Neural progenitor cell (in vitro differentiated cells): Measurements from ENCODE around the gene SERPINB6. TPM values are rescaled to one million over a fixed set of nuclear protein-coding genes. Genes with fewer than 3 reads are reported as not detected.

Experiments used
- DNase-seq: peaks from one replicate; pipeline ENCODE4 v3.0.0-alpha.2; 2016; ENCODE audit warnings: low spot score
- H2AFZ ChIP-seq: fragments of 200-600 bp; sonication (generic); replicated peaks from 2 replicates; pipeline ENCODE4 v1.6.1; 2016; ENCODE audit warnings: antibody characterized with exemption
- H3F3A ChIP-seq: fragments of 200-600 bp; sonication (generic); 2 replicates; pipeline ENCODE4 v1.6.1; 2016; ENCODE audit warnings: antibody characterized with exemption, low read depth
- H3K27ac ChIP-seq: fragments of 200-600 bp; sonication (generic); 2 replicates; pipeline ENCODE4 v1.5.1; 2016; ENCODE audit warnings: mild to moderate bottlenecking
- H3K27me3 ChIP-seq: fragments of 200-600 bp; sonication (generic); 2 replicates; pipeline ENCODE4 v1.6.1; 2016; ENCODE audit warnings: mild to moderate bottlenecking, moderate library complexity
- H3K36me3 ChIP-seq: fragments of 200-600 bp; sonication (generic); 2 replicates; pipeline ENCODE4 v1.5.1; 2016
- H3K4me1 ChIP-seq: fragments of 200-600 bp; sonication (generic); 2 replicates; pipeline ENCODE4 v1.6.1; 2016; ENCODE audit warnings: mixed run types
- H3K4me2 ChIP-seq: fragments of 200-600 bp; sonication (generic); 2 replicates; pipeline ENCODE4 v1.6.1; 2016
- H3K4me3 ChIP-seq: fragments of 200-600 bp; sonication (generic); 2 replicates; pipeline ENCODE4 v1.5.1; 2016
- H3K79me2 ChIP-seq: fragments of 200-600 bp; sonication (generic); 2 replicates; pipeline ENCODE4 v1.6.1; 2016; ENCODE audit warnings: low read depth
- H3K9ac ChIP-seq: fragments of 200-600 bp; sonication (generic); 2 replicates; pipeline ENCODE4 v1.6.1; 2016
- H3K9me3 ChIP-seq: fragments of 200-600 bp; sonication (generic); 2 replicates; pipeline ENCODE4 v1.5.1; 2016; ENCODE audit warnings: low read depth
- H4K20me1 ChIP-seq: fragments of 200-600 bp; sonication (generic); 2 replicates; pipeline ENCODE4 v1.6.1; 2016; ENCODE audit warnings: low read depth
- H3K27ac Mint-ChIP-seq: 3 replicates; pipeline ENCODE4 v1.8.0; 2021; ENCODE audit warnings: mixed read lengths
- H3K27me3 Mint-ChIP-seq: 2 replicates; pipeline ENCODE4 v1.8.0; 2022; ENCODE audit warnings: low read depth, mild to moderate bottlenecking, inconsistent platforms, moderate library complexity, mixed read lengths; ENCODE audit not compliant: insufficient read depth
- H3K36me3 Mint-ChIP-seq: 3 replicates; pipeline ENCODE4 v1.8.0; 2021; ENCODE audit warnings: mixed read lengths
- H3K4me1 Mint-ChIP-seq: 3 replicates; pipeline ENCODE4 v1.8.0; 2021; ENCODE audit warnings: mixed read lengths
- H3K4me3 Mint-ChIP-seq: 3 replicates; pipeline ENCODE4 v1.8.0; 2021; ENCODE audit warnings: mild to moderate bottlenecking, moderate library complexity, mixed read lengths
- H3K9me3 Mint-ChIP-seq: 3 replicates; pipeline ENCODE4 v1.8.0; 2020; ENCODE audit warnings: mixed read lengths
- EZH2 ChIP-seq: fragments of 200-600 bp; sonication (generic); IDR thresholded peaks from 2 replicates; pipeline ENCODE4 v1.6.1; 2017; ENCODE audit warnings: antibody characterized with exemption, mild to moderate bottlenecking, moderate library complexity
- EZH2phosphoT487 ChIP-seq: fragments of 200-600 bp; sonication (generic); IDR thresholded peaks from 2 replicates; pipeline ENCODE4 v1.6.1; 2017; ENCODE audit warnings: antibody characterized with exemption
- total RNA-seq: library from RNA; depleted of rRNA; stranded (reverse); fragments of >200 nt; gene quantifications from 2 replicates; pipeline ENCODE4 v1.2.3, GENCODE V29; 2015; ENCODE audit warnings: low replicate concordance
- TF ChIP-seq, protein P1 (sequence below): fragments of 200-600 bp; sonication (generic); IDR thresholded peaks from 2 replicates; pipeline ENCODE4 v1.5.1; 2017; ENCODE audit warnings: antibody characterized with exemption, mild to moderate bottlenecking

SERPINB6 gene
- total RNA-seq, 1 donor from 2014 or later, result 13.3 TPM

GRCh38 chr6:3013901-3014674, 42.7 kb upstream of the SERPINB6 start:
- no peak overlapping the region for H3K27ac Mint-ChIP-seq
- Histone ChIP-seq H3K27ac (no peak overlapping the region), H3K4me2 (no peak overlapping the region), H3K27me3 (no peaks in the 10 kb centered on the region), H3F3A (no peaks in the 10 kb centered on the region), H3K9ac (no peak overlapping the region), H2AFZ (no peak overlapping the region), H3K9me3 (peaks cover 7% of the 10 kb centered on the region), H3K36me3 (peaks cover 12% of the 10 kb centered on the region), H3K4me1 (peaks cover 8% of the 10 kb centered on the region), H3K4me3 (no peak overlapping the region), H4K20me1 (no peaks in the 10 kb centered on the region), H3K79me2 (no peaks in the 10 kb centered on the region)
- peaks cover 9% of the 10 kb centered on the region for H3K4me1 Mint-ChIP-seq
- H3K9me3 Mint-ChIP-seq, result peaks cover 37% of the 10 kb centered on the region
- peaks cover 68% of the 10 kb centered on the region for H3K36me3 Mint-ChIP-seq
- TF ChIP-seq EZH2phosphoT487 (no peak), EZH2 (no peak)
- TF ChIP-seq, protein P1, sequence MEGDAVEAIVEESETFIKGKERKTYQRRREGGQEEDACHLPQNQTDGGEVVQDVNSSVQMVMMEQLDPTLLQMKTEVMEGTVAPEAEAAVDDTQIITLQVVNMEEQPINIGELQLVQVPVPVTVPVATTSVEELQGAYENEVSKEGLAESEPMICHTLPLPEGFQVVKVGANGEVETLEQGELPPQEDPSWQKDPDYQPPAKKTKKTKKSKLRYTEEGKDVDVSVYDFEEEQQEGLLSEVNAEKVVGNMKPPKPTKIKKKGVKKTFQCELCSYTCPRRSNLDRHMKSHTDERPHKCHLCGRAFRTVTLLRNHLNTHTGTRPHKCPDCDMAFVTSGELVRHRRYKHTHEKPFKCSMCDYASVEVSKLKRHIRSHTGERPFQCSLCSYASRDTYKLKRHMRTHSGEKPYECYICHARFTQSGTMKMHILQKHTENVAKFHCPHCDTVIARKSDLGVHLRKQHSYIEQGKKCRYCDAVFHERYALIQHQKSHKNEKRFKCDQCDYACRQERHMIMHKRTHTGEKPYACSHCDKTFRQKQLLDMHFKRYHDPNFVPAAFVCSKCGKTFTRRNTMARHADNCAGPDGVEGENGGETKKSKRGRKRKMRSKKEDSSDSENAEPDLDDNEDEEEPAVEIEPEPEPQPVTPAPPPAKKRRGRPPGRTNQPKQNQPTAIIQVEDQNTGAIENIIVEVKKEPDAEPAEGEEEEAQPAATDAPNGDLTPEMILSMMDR, result no peak
- no peaks in the 10 kb centered on the region for H3K27me3 Mint-ChIP-seq
- DNase-seq, result no peak
- no peak overlapping the region for H3K4me3 Mint-ChIP-seq

DNA sequence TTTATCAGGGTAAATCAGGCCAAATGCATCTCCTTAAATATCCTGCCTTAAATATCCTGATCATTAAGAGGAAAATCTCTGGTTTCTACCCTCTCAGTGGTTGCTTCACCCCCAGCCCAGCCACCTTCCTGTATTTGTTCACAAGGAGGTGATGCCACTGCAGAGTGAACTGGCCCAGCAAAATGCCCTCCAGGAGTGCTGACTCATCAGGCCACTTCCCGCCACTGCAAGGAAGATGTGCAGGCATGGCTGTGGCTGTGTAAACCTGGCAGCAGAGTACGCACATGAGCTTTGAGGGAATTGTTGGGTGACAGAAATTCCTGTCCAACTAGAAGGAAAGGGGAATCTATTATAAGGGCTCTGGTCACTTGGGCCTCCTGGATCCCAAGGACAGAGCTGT, 42.1 kb upstream of the SERPINB6 start:
- H3K4me1 ChIP-seq, result peaks cover 8% of the 10 kb centered on the region
- H3K9ac ChIP-seq, result no peak overlapping the region
- no peak overlapping the region for H2AFZ ChIP-seq
- Mint-ChIP-seq H3K9me3 (peaks cover 37% of the 10 kb centered on the region), H3K36me3 (peaks cover 73% of the 10 kb centered on the region), H3K4me1 (peaks cover 14% of the 10 kb centered on the region), H3K27ac (no peak overlapping the region), H3K4me3 (no peak overlapping the region), H3K27me3 (no peaks in the 10 kb centered on the region)
- H4K20me1 ChIP-seq, result no peaks in the 10 kb centered on the region
- TF ChIP-seq EZH2 (no peak), EZH2phosphoT487 (no peak)
- TF ChIP-seq, protein P1, result no peak
- H3K4me2 ChIP-seq, result no peak overlapping the region
- no peaks in the 10 kb centered on the region for H3K79me2 ChIP-seq
- no peak overlapping the region for H3K27ac ChIP-seq
- H3F3A ChIP-seq, result peaks cover 4% of the 10 kb centered on the region
- H3K27me3 ChIP-seq, result no peaks in the 10 kb centered on the region
- H3K4me3 ChIP-seq, result no peak overlapping the region
- DNase-seq, result no peak
- H3K9me3 ChIP-seq, result peaks cover 7% of the 10 kb centered on the region
- H3K36me3 ChIP-seq, result peaks cover 12% of the 10 kb centered on the region

DNA sequence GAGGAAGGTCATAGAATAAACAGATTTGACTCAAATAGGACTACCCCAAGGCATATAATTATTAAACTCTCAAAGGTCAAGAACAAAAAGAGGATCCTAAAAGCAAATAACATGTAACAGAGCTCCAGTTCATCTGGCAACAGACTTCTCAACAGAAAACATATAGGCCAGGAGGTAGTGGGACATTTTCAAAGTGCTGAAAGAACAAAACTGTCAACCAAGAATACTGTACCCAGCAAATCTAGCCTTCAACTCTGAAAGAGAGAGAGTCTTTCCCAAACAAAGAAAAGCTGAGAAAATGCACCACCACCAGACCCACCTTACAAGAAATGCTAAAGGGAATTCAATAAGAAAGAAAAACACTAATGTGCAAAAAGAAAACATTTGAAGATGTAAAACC, 40.2 kb upstream of the SERPINB6 start:
- TF ChIP-seq EZH2phosphoT487, result no peak
- DNase-seq, result no peak
- H3K36me3 ChIP-seq, result peaks cover 12% of the 10 kb centered on the region
- peaks cover 17% of the 10 kb centered on the region for H3K4me1 Mint-ChIP-seq
- no peak overlapping the region for H3K4me3 ChIP-seq
- H3K9me3 Mint-ChIP-seq, result peaks cover 37% of the 10 kb centered on the region
- H4K20me1 ChIP-seq, result no peaks in the 10 kb centered on the region
- H3F3A ChIP-seq, result peaks cover 10% of the 10 kb centered on the region
- H3K4me3 Mint-ChIP-seq, result no peak overlapping the region
- H3K4me2 ChIP-seq, result no peak overlapping the region
- no peaks in the 10 kb centered on the region for H3K27me3 ChIP-seq
- H3K4me1 ChIP-seq, result peaks cover 14% of the 10 kb centered on the region
- no peaks in the 10 kb centered on the region for H3K79me2 ChIP-seq
- H2AFZ ChIP-seq, result no peak overlapping the region
- H3K27me3 Mint-ChIP-seq, result no peaks in the 10 kb centered on the region
- peaks cover 7% of the 10 kb centered on the region for H3K9me3 ChIP-seq
- no peak overlapping the region for H3K9ac ChIP-seq
- H3K27ac Mint-ChIP-seq, result no peak overlapping the region
- peaks cover 77% of the 10 kb centered on the region for H3K36me3 Mint-ChIP-seq
- no peak overlapping the region for H3K27ac ChIP-seq

- no peak overlapping the region for H3K9ac ChIP-seq
- H3K27ac ChIP-seq, result no peak overlapping the region
- no peak overlapping the region for H3K4me2 ChIP-seq
- peaks cover 7% of the 10 kb centered on the region for H3K9me3 ChIP-seq
- no peak for DNase-seq
- H3K36me3 ChIP-seq, result peaks cover 12% of the 10 kb centered on the region
- H3K27me3 Mint-ChIP-seq, result no peaks in the 10 kb centered on the region
- peaks cover 79% of the 10 kb centered on the region for H3K36me3 Mint-ChIP-seq
- H3K27ac Mint-ChIP-seq, result no peak overlapping the region
- H3K27me3 ChIP-seq, result no peaks in the 10 kb centered on the region
- H3K4me1 Mint-ChIP-seq, result peaks cover 17% of the 10 kb centered on the region
- H3K4me3 ChIP-seq, result no peak overlapping the region
- TF ChIP-seq EZH2phosphoT487, result no peak
- TF ChIP-seq, protein P1, result no peak
- TF ChIP-seq EZH2, result no peak
- no peak overlapping the region for H2AFZ ChIP-seq
- peaks cover 37% of the 10 kb centered on the region for H3K9me3 Mint-ChIP-seq
- H3K4me3 Mint-ChIP-seq, result no peak overlapping the region
- no peaks in the 10 kb centered on the region for H3K79me2 ChIP-seq
- peaks cover 10% of the 10 kb centered on the region for H3F3A ChIP-seq
- H3K4me1 ChIP-seq, result peaks cover 14% of the 10 kb centered on the region
- no peaks in the 10 kb centered on the region for H4K20me1 ChIP-seq
These were observed 39.8 kb upstream of the SERPINB6 start for GRCh38 chr6:3011158-3011557.
